Uterus (tissue), 2 donors: ENCODE results near the gene FEV.

ENCODE experiments used
- CTCF ChIP-seq, 4 experiments: fragments of 200-600 bp in 2 of 4; fragments of 450-650 bp in 2 of 4; sonication (generic) in 2 of 4; IDR thresholded peaks; one replicate each; pipeline ENCODE4 v1.5.1; 2016 to 2019; ENCODE audit warnings: antibody characterized with exemption in 4 of 4, mild to moderate bottlenecking in 2 of 4, moderate library complexity in 1 of 4
- POLR2A ChIP-seq, 2 donors: fragments of 450-650 bp; IDR thresholded peaks; one replicate each; pipeline ENCODE4 v1.6.1; 2016; ENCODE audit warnings: antibody characterized with exemption in 2 of 2, mild to moderate bottlenecking in 1 of 2, moderate library complexity in 1 of 2

GRCh38 chr2:219016721-219017120, 31.7 kb upstream of the FEV start:
- TF ChIP-seq CTCF (IDR thresholded peaks at IDR 0.05) (no peak), POLR2A (IDR thresholded peaks at IDR 0.05) (no peak)
